Heart left ventricle (tissue), 16 donors: ENCODE results near the gene UCN3. TPM values are rescaled to one million over a fixed set of nuclear protein-coding genes. Genes with fewer than 3 reads are reported as not detected.

Experiments
- ATAC-seq, 4 donors: fragments of 200-7000 bp; cut with Tn5 transposase; one replicate each; pipeline ENCODE4 v1.9.1; 2020 to 2022; ENCODE audit warnings: moderate library complexity in 4 of 4, mild to moderate bottlenecking in 3 of 4, moderate number of reproducible peaks in 1 of 4
- DNase-seq, 5 donors: peaks; one replicate each; pipeline ENCODE4 v3.0.0-alpha.2; 2020
- H3K27ac ChIP-seq, 12 donors: fragments of 200-600 bp; sonication (generic) in 4 of 12; one replicate each; pipeline versions ENCODE4 v1.5.0 to v1.8.0; 2016 to 2022; ENCODE audit warnings: mild to moderate bottlenecking in 2 of 12
- H3K27me3 ChIP-seq, 9 donors: fragments of 200-600 bp; sonication (generic) in 2 of 9; one replicate each; pipeline versions ENCODE4 v1.5.1 to v1.8.0; 2016 to 2022; ENCODE audit warnings: mild to moderate bottlenecking in 3 of 9
- H3K36me3 ChIP-seq, 9 donors: fragments of 200-600 bp; sonication (generic) in 2 of 9; one replicate each; pipeline versions ENCODE4 v1.5.0 to v1.8.0; 2018 to 2022; ENCODE audit warnings: mild to moderate bottlenecking in 2 of 9
- H3K4me1 ChIP-seq, 12 donors: fragments of 200-600 bp; sonication (generic) in 4 of 12; one replicate each; pipeline versions ENCODE4 v1.5.0 to v1.8.0; 2016 to 2022; ENCODE audit warnings: mild to moderate bottlenecking in 3 of 12
- H3K4me3 ChIP-seq, 12 donors: fragments of 200-600 bp; sonication (generic) in 4 of 12; one replicate each; pipeline versions ENCODE4 v1.5.0 to v1.8.0; 2017 to 2022; ENCODE audit warnings: mild to moderate bottlenecking in 9 of 12, moderate library complexity in 4 of 12
- H3K9me3 ChIP-seq, 12 donors: fragments of 200-600 bp; sonication (generic) in 4 of 12; one replicate each; pipeline versions ENCODE4 v1.5.0 to v1.8.0; 2016 to 2022; ENCODE audit warnings: mild to moderate bottlenecking in 1 of 12
- CTCF ChIP-seq, 12 donors: fragments of 200-600 bp; sonication (generic) in 4 of 12; IDR thresholded peaks; one replicate each; pipeline versions ENCODE4 v1.5.0 to v1.8.0; 2018 to 2022; ENCODE audit warnings: antibody characterized with exemption in 12 of 12, mild to moderate bottlenecking in 5 of 12
- POLR2A ChIP-seq, 2 donors: fragments of 450-650 bp; IDR thresholded peaks; one replicate each; pipeline ENCODE4 v1.6.1; 2017; ENCODE audit warnings: antibody characterized with exemption in 2 of 2, mild to moderate bottlenecking in 2 of 2, moderate library complexity in 2 of 2
- WGBS, 4 donors: extraction: QIAGEN DNeasy Blood & Tissue Kit in 2 of 4; methylation state at CpG; one replicate each; pipeline versions ENCODE4 v1.1.5 to v1.1.7; 2013 to 2018; 5-methylcytosine and 5-hydroxymethylcytosine counted together
- intact Hi-C, 10 donors: fragments of 100-400 bp; cut with DNase I; formaldehyde crosslinking; loops; one replicate each; pipeline versions ENCODE4 v1.11.1 to v1.14.2; 2022
- polyA plus RNA-seq, 2 donors: library from polyadenylated mRNA; stranded (reverse); fragments of 200-250 nt; gene quantifications; one replicate each; pipeline ENCODE4 v1.2.3, GENCODE V29; 2013
- total RNA-seq, 9 donors: library from RNA; depleted of rRNA in 2 of 9; stranded (reverse); fragments of >200 nt in 2 of 9; fragmentation: NEBNext Ultra II Directional in 3 of 9; extraction: Animal tissue kit (Norgen Biotek cat#: 25700) in 3 of 9; gene quantifications; one replicate each; pipeline versions ENCODE4 v1.1.0 to v1.2.4, GENCODE V29; 2016 to 2023
- donor health status: ischemic (EF 13 %, LVEDD 7.1; RV severe dilation, severe dysfunction).
- donor health status: healthy with polysubstance abuse.
- donor health status: DM: no; HTN: yes; CAD: no.
- donor health status: DM: no; HTN: no; CAD: no.
- donor health status: ischemic (EF 25% LVEDD 6.9; RV normal size, moderate dysfunction).
- donor health status: ischemic (EF 25% LVEDD 5.7; RV mildly dilated, moderate dysfunction).
- donor health status: healthy.
- donor health status: DM: yes; HTN: yes; CAD: no.
- donor health status: ischemic (EF 35%, LVEDD 5.7; RV mildly dilated, moderate dysfunction).
- donor health status: nonischemic (EF 11% LVEDD 7.7; RV severe dilation, severe dysfunction).
- donor health status: DM: yes; HTN: yes; CAD: no.
- donor health status: PGD.
- donor health status: ischemic (EF 29% LVEDD 5.4; RV normal size, mild dysfunction).
- donor health status: nonischemic (EF 23%, LVEDD 6.1; RV moderate dilation, normal function).

Gene UCN3
- total and polyA plus RNA-seq, 11 donors: not detected

- ATAC-seq: no peak
- H3K27ac ChIP-seq: no peak overlapping the region
- H3K9me3 ChIP-seq: peaks cover 0 to 4% (median 0%) of the 10 kb centered on the region in 12 donors
Measured at GRCh38 chr10:5355594-5356301, 9.0 kb upstream of the UCN3 start.

GRCh38 chr10:5356302-5356763 is 8.4 kb upstream of the UCN3 start:
- no peak overlapping the region for H3K4me3 ChIP-seq
- WGBS, 4 donors: 81 to 87% (median 84%) methylated on average over 4 of the region's 4 CpGs
- no peak for ATAC-seq

More at GRCh38 chr10:5355594-5356301, 9.0 kb upstream of the UCN3 start:
- WGBS, 4 donors: 82 to 89% (median 86%) methylated on average over 6 of the region's 6 CpGs
- H3K36me3 ChIP-seq: no peaks in the 10 kb centered on the region
- H3K27me3 ChIP-seq: peaks cover 0 to 9% (median 0%) of the 10 kb centered on the region in 9 donors
- TF ChIP-seq CTCF (IDR thresholded peaks at IDR 0.05): no peak
- no peak for TF ChIP-seq POLR2A (IDR thresholded peaks at IDR 0.05)
- no peak overlapping the region for H3K4me3 ChIP-seq
- intact Hi-C loops: no loop called here
- no peaks in the 10 kb centered on the region for H3K4me1 ChIP-seq
- no peak for DNase-seq

GRCh38 chr10:5360318-5360915 is 4.3 kb upstream of the UCN3 start:
- intact Hi-C loops: no loop called here
- ATAC-seq (no peak), DNase-seq (no peak)
- Histone ChIP-seq H3K9me3 (peaks cover 0 to 4% (median 0%) of the 10 kb centered on the region in 12 donors), H3K27ac (no peak overlapping the region), H3K4me1 (no peaks in the 10 kb centered on the region), H3K4me3 (no peak overlapping the region), H3K36me3 (no peaks in the 10 kb centered on the region), H3K27me3 (peaks cover 0 to 37% (median 6%) of the 10 kb centered on the region in 9 donors)
- TF ChIP-seq POLR2A (IDR thresholded peaks at IDR 0.05) (no peak), CTCF (IDR thresholded peaks at IDR 0.05) (no peak)
- WGBS, 4 donors: 38 to 45% (median 40%) methylated on average over 7 of the region's 7 CpGs

More at GRCh38 chr10:5356302-5356763, 8.4 kb upstream of the UCN3 start:
- H3K4me1 ChIP-seq: no peaks in the 10 kb centered on the region
- H3K27me3 ChIP-seq: peaks cover 0 to 9% (median 0%) of the 10 kb centered on the region in 9 donors
- intact Hi-C loops: no loop called here
- H3K9me3 ChIP-seq: peaks cover 0 to 4% (median 0%) of the 10 kb centered on the region in 12 donors
- TF ChIP-seq POLR2A (IDR thresholded peaks at IDR 0.05) (no peak), CTCF (IDR thresholded peaks at IDR 0.05) (no peak)
- H3K27ac ChIP-seq: no peak overlapping the region
- no peak for DNase-seq
- H3K36me3 ChIP-seq: no peaks in the 10 kb centered on the region

- WGBS, 4 donors: 87 to 94% (median 90%) methylated on average over 4 of the region's 4 CpGs
- DNase-seq: no peak
- H3K27me3 ChIP-seq: peaks cover 0 to 51% (median 6%) of the 10 kb centered on the region in 9 donors
Measured at GRCh38 chr10:5361966-5362365, 2.8 kb upstream of the UCN3 start.

More at GRCh38 chr10:5361966-5362365, 2.8 kb upstream of the UCN3 start:
- intact Hi-C loops: no loop called here
- no peak for ATAC-seq
- H3K27ac ChIP-seq: no peak overlapping the region
- no peak for TF ChIP-seq CTCF (IDR thresholded peaks at IDR 0.05)
- no peak for TF ChIP-seq POLR2A (IDR thresholded peaks at IDR 0.05)
- H3K4me3 ChIP-seq: no peak overlapping the region
- no peaks in the 10 kb centered on the region for H3K36me3 ChIP-seq
- no peaks in the 10 kb centered on the region for H3K4me1 ChIP-seq
- peaks cover 0 to 4% (median 0%) of the 10 kb centered on the region in 12 donors for H3K9me3 ChIP-seq
